Upper lobe of left lung (tissue), 4 donors: ENCODE data around the gene TBCD.

Experiments
- CTCF ChIP-seq, 6 experiments: fragments of 450-650 bp in 4 of 6; fragments of 200-600 bp in 2 of 6; sonication (generic) in 2 of 6; IDR thresholded peaks; one replicate each; pipeline ENCODE4 v1.5.1; 2016 to 2019; ENCODE audit warnings: antibody characterized with exemption in 6 of 6
- EP300 ChIP-seq, 4 donors: sonication (generic); formaldehyde crosslinking; IDR thresholded peaks; one replicate each; pipeline ENCODE4 v1.5.1; 2017; ENCODE audit warnings: antibody characterized with exemption in 4 of 4, control low read depth in 2 of 4
- POLR2A ChIP-seq, 4 donors: fragments of 450-650 bp; IDR thresholded peaks; one replicate each; pipeline ENCODE4 v1.5.1; 2016 to 2017; ENCODE audit warnings: antibody characterized with exemption in 4 of 4, mild to moderate bottlenecking in 2 of 4
- POLR2AphosphoS5 ChIP-seq, 2 donors: sonication (generic); formaldehyde crosslinking; IDR thresholded peaks; one replicate each; pipeline ENCODE4 v1.5.1; 2017; ENCODE audit warnings: antibody characterized with exemption in 2 of 2

DNA sequence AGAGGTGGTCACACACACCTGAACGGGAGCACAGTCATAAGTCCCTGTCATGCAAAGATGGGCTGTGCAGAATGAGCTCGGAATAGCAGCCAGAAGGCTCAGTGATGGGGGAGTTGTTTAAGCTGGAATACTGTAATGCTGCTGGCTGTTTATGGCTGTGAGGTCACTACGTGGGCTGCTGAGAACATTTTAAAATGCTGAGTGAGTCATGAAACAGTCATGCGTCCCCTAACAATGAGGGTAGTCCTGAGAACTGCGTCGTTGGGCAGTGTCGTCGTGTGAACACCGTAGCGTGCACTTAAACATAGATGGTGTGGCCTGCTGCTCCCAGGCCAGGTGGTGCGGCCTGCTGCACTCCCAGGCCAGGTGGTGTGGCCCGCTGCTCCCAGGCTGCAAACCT, 39.7 kb downstream of the TBCD start:
- TF ChIP-seq CTCF (IDR thresholded peaks at IDR 0.05) (no peak), POLR2A (IDR thresholded peaks at IDR 0.05) (no peak), POLR2AphosphoS5 (IDR thresholded peaks at IDR 0.05) (no peak), EP300 (IDR thresholded peaks at IDR 0.05) (no peak)
